COLO668 (cell line): ENCODE measurements around the gene GRK1.

Experiments
- DNase-seq: peaks from one replicate; lab custom pipeline; 2025; ENCODE audit not compliant: unreplicated experiment; lab: John Stamatoyannopoulos, UW

GRK1 gene

DNA sequence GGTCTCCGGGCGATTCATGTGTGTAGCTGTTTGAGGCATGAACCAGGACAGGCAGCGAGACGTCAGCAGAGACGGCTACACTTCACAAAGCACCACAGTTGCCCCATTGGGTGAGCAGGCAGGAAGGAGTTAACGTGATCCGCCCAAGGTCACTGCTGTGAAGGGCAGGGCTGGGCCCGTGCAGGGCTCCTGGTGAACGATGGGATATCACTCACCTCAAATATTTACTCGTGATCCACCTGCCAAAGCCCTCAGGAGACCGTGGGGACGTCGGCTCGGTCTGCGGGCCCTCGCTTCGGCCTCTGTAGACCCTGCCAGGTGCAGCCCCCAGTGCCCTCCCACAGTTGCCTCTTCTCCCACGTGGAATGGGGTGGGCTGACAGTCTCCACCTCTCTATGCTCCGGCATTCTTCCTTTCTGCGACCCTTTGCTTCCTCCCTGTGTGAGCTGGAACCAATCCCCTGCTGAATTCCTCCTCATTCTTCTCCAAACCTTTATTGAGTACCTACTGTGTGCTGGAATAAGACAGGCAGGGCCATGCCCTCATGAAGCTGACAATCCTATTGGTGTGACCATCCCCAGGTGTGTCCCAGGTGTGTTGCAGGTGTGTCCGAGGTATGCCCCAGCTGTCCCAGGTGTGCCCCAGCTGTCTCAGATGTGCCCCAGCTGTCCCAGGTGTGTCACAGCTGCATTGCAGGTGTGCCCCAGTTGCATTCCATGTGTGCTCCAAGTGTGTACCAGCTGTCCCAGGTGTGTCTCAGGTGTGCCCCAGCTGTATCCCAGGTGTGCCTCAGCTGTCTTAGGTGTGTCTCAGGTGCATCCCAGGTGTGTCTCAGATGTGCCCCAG, 2.0 kb upstream of the GRK1 start:
- DNase-seq: no peak

DNA sequence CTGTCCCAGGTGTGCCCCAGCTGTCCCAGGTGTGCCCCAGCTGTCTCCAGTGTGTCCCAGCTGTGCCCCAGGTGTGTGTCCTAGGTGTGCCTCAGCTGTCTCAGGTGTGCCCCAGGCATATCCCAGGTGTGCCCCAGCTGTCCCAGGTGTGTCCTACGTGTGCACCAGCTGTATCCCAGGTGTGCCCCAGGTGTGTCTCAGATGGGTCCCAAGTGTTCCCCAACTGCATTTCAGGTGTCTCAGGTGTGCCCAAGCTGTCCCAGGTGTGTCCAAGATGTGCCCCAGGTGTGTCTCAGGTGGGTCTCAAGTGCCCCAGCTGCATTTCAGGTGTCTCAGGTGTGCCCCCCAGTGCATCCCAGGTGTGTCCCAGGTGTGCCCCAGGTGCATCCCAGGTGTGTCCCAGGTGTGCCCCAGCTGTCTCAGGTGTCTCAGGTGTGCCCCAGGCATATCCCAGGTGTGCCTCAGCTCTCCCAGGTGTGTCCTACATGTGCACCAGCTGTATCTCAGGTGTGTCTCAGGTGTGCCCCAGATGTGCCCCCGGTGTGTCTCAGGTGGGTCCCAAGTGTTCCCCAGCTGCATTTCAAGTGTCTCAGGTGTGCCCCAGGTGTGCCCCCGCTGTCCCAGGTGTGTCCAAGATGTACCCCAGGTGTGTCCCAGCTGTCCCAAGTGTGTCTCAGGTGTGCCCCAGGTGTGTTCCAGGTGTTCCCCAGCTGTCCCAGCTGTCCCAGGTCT, 1.3 kb upstream of the GRK1 start:
- DNase-seq: no peak

- no peak for DNase-seq
Observed at GRCh38 chr13:113666329-113666670, 719 bp upstream of the GRK1 start.

DNA sequence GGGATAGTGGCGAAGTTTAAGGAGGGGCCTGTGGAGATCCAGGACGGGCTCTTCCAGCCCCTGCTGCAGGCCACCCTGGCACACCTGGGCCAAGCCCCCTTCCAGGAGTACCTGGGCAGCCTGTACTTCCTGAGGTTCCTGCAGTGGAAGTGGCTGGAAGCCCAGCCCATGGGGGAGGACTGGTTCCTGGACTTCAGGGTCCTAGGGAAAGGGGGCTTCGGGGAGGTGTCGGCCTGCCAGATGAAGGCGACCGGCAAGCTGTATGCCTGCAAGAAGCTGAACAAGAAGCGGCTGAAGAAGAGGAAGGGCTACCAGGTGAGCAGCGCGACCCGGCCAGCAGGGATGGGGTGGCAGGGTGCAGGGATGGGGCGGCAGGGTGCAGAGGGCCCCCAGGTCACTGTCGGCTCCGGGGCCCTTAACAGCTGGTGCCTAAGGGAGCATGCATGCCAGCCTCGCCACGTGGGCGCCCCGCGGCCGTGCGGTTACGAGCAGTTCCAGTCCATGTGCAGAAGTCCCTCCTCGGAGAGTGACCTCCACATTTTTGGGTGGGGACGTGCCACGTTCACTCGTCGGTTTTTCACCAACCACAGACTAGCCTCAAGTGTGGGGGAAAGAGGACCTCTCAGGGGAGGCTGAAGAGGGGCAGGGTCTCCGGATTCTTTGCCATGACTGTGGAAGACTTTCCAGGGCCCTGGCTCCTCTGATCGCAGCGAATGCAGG, 912 bp downstream of the GRK1 start:
- DNase-seq: no peak

DNA sequence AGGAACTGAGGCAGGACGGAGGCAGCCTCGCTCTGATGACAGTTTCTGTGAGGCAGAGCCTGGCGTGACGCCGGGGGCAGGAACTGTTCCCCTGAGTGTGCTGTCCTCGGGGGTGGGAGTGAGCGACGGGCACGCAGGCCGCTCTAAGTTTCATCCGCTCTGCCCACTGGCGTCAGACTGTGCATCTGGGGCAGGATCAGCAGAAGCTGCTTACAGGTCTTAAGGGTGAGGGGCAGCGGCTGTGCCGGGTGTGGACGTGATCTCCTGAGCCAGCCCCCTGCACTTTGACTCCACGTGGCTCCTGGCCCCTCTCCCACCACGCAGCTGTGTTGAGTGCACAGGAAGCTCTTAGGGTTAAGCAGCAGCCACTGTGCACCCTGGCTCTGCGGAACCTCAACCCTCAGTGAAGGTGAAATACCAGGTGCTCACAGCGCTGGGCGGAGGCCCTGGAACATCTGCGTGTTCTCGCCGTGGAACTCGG, 1.5 kb downstream of the GRK1 start:
- DNase-seq: no peak

GRCh38 chr13:113669231-113669754, 2.3 kb downstream of the GRK1 start:
- DNase-seq: no peak

- no peak for DNase-seq
Observed at GRCh38 chr13:113669755-113670341, 2.8 kb downstream of the GRK1 start.

DNA sequence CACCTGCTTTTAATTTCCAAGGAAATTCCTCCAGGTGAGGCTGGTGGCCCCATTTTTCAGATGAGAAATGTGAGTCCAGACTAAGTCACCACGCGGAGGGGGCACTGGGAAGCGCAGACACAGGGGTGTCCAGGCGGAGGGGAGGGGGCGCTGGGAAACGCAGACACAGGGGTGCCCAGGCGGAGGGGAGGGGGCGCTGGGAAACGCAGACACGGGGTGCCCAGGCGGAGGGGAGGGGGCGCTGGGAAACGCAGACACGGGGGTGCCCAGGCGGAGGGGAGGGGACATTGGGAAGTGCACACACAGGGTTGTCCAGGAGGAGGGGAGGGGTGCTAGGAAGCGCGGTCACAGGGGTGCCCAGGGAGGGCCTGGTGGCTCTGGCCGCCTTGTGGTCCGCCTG, 3.5 kb downstream of the GRK1 start:
- DNase-seq: no peak

- no peak for DNase-seq
Observed at GRCh38 chr13:113671066-113672001, 4.3 kb downstream of the GRK1 start.

GRCh38 chr13:113672002-113672651, 5.1 kb downstream of the GRK1 start:
- DNase-seq: no peak

- no peak for DNase-seq
Observed at GRCh38 chr13:113722921-113723320, 55.9 kb downstream of the GRK1 start.

GRCh38 chr13:113723410-113724015, 56.5 kb downstream of the GRK1 start:
- no peak for DNase-seq

GRCh38 chr13:113724016-113724758, 57.2 kb downstream of the GRK1 start:
- no peak for DNase-seq

DNA sequence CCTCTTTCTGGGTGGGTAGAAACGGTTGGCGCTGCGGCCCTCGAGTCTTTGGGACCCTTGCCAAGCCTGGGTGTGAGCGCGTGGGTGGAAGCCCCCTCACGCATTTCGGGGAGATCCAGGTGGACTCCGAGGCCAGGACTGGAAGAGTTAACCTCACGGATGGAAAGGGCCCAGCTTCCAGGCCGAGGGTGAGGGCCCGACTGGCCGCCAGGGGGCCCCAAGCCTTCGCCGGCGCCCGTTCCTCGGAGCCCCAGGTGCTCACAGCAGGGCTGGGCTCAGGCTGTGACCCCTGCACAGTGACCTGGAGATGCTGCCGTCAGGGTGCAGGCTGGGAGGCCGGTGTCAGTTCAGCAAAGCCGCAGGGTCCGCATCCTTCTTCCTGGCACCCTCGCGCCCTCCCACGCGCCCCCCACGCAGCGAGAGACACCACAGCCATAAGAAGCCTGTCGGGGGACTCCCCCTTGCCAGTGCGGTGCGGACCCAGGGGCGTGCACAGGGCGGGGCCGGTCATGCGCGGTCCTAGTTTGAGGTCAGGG, 57.8 kb downstream of the GRK1 start:
- DNase-seq: peak; percentile 95

DNA sequence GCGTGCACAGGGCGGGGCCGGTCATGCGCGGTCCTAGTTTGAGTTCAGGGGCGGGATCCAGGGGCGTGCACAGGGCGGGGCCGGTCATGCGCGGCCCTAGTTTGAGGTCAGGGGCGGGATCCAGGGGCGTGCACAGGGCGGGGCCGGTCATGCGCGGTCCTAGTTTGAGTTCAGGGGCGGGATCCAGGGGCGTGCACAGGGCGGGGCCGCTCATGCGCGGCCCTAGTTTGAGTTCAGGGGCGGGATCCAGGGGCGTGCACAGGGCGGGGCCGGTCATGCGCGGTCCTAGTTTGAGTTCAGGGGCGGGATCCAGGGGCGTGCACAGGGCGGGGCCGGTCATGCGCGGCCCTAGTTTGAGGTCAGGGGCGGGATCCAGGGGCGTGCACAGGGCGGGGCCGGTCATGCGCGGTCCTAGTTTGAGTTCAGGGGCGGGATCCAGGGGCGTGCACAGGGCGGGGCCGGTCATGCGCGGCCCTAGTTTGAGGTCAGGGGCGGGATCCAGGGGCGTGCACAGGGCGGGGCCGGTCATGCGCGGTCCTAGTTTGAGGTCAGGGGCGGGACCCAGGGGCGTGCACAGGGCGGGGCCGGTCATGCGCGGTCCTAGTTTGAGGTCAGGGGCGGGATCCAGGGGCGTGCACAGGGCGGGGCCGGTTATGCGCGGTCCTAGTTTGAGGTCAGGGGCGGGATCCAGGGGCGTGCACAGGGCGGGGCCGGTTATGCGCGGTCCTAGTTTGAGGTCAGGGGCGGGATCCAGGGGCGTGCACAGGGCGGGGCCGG, 58.5 kb downstream of the GRK1 start:
- DNase-seq: peak; percentile 58

DNA sequence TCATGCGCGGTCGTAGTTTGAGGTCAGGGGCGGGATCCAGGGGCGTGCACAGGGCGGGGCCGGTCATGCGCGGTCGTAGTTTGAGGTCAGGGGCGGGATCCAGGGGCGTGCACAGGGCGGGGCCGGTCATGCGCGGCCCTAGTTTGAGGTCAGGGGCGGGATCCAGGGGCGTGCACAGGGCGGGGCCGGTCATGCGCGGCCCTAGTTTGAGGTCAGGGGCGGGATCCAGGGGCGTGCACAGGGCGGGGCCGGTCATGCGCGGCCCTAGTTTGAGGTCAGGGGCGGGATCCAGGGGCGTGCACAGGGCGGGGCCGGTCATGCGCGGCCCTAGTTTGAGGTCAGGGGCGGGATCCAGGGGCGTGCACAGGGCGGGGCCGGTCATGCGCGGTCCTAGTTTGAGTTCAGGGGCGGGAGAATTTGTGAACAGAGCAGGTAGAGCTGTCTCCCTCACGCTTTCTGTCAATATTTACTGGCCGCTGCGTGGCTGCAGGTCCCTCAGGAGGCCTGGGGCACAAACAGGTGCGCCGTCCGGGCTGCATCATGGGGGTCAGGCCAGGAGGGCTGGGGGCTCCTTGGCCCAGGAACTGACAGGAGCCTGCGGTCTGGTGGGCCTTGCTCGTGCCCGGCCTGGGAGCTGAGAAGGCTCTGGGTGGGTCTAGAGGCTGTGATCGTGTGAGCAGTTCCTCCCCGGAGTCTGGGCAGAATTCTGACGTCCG, 59.2 kb downstream of the GRK1 start:
- DNase-seq: peak; percentile 85

GRCh38 chr13:113726961-113727411, 60.0 kb downstream of the GRK1 start:
- DNase-seq: peak; percentile 63
